ENCODE results near the gene COQ9. TPM values are rescaled to one million over a fixed set of nuclear protein-coding genes. Genes with fewer than 3 reads are reported as not detected.

Gene COQ9
- total RNA-seq, 2 donors from 2014 or later: 107 to 117 TPM

DNA sequence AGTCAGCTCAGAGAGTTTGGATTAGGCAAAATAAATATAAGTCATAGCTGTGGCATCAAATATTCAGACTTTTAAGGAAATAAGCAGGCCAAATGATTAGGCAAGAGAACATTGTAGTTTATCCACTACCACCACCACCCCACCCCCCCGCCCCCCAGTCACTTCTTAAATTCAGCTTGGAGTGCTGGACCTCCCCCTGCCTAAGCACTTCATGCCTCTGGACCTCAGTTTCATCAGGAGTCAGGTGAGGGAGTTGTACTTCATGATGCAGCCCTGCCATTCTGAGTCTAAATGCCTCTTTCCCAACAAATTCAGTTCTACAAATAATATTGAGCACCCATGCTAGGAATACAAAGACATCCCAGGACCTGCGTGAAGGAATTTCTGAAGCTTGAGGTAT, 17.2 kb downstream of the COQ9 start:
- ATAC-seq (no peak), DNase-seq (no peak)
- intact Hi-C loops (cut with DNase I, micrococcal nuclease): no loop called here

DNA sequence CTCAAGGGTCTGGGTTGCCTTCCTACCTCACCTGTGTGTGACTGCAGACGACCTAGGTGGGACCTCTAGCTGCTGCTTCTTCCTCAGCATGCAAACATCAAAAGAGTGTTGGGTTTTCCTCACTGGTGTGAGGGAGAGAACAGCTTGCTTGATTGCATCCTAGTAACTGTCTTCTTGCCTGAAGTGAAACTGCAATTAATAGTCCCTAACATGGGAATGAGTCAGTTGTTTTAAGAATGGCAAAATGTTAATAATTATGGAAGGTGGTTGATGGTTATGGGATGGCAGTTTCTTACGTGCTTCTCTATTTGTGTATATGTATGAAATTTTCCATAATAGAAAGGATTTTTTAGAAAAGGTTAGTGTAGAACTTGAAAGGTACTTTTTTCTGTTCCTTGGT, 21.1 kb downstream of the COQ9 start:
- intact Hi-C loops (cut with DNase I, micrococcal nuclease): no loop called here
- DNase-seq (no peak), ATAC-seq (no peak)

DNA sequence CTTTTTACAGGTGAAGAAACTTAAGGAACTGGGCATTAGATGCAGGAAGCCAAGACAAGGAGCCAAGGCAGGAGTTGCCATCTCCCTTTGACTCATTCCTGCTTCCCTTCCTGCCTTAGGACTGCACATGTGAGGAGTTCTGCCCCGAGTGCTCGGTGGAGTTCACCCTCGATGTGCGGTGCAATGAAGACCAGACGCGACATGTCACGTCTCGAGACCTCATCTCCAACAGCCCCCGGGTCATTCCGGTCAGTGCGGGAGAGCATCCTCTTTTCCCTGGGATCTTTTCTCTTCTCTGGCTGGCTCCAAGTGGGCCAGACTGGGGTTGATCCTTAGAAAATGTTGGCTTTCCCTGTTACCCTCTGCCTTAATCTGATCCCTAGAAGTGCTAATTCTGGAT, 21.8 kb downstream of the COQ9 start:
- intact Hi-C loops (cut with DNase I, micrococcal nuclease): no loop called here
- DNase-seq (no peak), ATAC-seq (no peak)

DNA sequence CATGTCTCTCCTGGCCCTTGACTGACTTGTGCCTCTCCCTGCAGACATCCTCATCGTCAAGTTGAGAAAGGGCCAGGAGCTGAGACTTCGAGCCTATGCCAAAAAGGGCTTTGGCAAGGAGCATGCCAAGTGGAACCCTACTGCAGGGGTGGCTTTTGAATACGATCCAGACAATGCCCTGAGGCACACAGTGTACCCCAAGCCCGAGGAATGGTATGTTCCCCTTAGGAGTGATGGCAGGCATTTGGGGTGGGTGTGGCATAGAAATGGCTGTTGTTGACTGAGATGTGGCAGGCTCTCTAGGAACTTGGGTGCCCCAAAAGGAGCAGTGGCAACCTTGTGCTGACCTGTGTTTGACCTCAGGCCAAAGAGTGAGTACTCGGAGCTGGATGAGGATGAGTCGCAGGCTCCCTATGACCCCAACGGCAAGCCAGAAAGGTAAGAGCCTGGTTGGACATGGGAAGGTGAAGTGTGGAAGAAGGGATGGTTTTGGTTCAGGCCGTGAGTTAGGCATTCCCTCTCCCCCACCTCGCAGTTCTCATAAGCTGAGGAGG, 22.7 kb downstream of the COQ9 start:
- intact Hi-C loops (cut with DNase I, micrococcal nuclease): no loop called here

DNA sequence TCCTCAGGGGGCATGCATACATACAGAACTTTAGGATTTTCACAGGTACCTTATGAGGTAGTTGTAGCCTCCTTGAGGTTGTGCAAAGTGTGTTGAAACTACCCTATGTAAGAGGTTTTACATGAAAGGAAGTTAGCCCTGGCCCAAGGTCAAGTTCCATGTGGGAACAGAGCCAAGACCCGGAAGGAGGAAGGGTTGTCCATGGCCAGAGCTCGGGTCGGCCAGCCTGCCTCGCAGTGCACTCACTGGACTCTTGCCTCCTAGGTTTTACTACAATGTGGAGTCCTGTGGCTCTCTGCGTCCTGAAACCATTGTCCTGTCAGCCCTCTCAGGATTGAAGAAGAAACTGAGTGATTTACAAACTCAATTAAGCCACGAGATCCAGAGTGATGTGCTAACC, 23.4 kb downstream of the COQ9 start:
- intact Hi-C loops (cut with DNase I, micrococcal nuclease): no loop called here
- DNase-seq: peak; percentile 71 to 75
- ATAC-seq: peak; percentile 77

More for the DNA sequence above, 22.7 kb downstream of the COQ9 start:
- ATAC-seq: no peak
- no peak for DNase-seq

DNA sequence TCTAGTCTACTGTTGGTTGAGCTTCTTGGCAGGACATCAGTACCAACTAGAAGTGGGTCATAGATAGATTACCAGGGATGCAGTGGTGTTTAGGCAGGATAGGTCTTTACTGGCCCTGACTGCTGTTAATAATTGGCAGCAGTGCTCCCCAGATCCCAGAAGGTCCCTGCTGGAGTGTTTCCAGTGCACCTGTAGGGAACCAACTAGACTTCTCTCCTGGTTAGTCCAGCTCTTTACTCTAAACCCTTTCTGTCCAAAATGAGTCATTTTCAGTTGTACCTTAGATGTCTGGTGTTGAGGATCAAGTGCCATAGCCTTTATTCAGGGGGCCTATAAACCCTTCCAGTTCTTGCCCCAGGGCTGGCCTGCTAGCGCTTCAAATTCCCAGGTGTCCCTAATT, 23.9 kb downstream of the COQ9 start:
- DNase-seq (no peak), ATAC-seq (peak; percentile 1)
- intact Hi-C loops (cut with DNase I, micrococcal nuclease): no loop called here

DNA sequence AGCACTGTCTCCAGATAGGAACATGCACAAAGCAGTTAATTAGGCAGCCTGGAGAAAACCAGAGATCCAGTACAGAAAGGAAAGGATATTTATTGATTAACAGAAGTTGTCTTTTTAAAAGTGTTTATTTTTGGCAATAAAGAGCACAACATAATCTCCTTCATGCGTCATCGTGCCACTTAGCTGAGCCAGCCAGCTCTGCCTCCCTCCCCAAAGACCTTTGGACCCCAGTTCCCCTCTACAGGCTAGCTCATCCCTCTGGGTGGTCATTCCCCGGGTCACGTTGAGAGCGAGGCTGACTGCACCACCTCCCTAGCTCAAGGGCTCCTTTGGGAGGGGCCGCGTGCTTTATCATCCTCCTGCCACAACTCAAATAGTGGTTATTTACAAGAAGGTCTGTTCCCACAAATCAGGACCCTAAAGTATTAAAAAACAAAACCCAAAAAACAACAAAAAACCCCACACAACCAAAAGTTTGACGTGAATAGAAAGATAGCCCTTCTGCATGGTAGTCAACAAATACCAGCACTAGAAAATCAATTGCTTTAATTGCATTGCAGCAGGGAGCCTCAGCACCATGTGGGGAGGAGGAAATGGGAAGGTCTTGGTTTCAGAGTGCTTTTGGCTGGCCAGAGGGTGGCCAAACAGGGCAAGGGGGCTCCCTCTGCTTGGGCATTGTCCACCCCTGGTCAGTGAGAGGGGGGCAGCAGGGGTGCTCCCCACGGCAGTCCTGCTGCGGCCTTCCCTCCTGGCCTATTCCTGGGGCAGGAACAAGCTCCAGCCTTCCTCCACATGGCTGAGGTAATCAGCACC, 24.8 kb downstream of the COQ9 start:
- intact Hi-C loops (cut with DNase I, micrococcal nuclease): no loop called here
- peak; percentile 76 for ATAC-seq
- peak; percentile 62 to 78 for DNase-seq

DNA sequence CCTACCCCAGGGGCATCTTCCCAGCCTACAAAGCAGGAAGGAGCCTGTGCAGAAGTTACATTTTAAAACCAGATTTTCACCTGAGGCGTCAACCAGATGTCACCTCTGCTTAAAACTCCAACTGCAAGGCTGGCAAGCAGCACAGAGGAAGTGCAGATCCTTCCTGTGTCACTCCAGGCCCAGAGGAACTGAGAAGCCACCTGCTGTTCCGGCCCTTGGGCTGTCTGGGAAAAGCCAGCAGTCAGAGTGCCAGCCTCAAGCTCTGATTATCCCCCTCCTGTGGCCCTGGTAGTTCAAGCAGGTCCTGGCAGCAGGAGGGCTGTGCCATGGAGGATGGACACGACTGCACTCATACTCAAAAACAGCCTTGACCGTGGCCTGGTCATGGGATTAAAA, 25.4 kb downstream of the COQ9 start:
- DNase-seq (no peak), ATAC-seq (peak; percentile 2)
- intact Hi-C loops (cut with DNase I, micrococcal nuclease): no loop called here

DNA sequence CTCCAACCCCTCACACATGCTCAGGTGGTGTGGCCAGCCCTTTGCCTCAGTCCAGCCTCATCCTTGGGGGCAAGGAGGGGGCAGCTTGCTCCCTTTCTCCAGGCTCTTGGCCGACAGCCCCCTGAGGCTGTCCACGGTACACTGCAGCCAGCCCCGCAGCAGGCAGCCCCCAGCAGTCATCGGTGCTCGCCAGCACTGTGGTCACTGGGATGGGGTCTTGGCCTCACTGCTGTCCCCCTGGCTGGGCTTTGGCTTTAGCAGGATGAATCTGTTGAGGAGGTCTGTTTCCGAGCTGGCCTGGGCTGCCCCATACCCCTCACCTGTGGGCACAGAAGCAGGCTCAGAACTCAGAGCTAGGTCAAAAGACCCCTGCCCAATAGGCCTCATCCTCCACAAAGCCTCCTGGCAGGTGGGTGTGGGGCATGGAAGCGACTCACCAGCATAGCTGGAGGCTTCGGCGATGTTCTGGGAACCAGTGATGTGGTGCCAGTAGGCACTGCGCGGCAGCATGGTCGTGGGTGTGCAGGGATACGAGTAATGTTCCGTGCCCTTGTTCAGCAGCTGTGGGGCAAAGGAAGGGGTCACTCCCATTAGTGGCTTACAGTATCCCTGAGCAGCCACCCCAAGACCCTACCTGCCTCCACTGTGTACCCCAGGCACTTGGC, 26.0 kb downstream of the COQ9 start:
- intact Hi-C loops (cut with DNase I, micrococcal nuclease): no loop called here
- ATAC-seq: no peak

DNA sequence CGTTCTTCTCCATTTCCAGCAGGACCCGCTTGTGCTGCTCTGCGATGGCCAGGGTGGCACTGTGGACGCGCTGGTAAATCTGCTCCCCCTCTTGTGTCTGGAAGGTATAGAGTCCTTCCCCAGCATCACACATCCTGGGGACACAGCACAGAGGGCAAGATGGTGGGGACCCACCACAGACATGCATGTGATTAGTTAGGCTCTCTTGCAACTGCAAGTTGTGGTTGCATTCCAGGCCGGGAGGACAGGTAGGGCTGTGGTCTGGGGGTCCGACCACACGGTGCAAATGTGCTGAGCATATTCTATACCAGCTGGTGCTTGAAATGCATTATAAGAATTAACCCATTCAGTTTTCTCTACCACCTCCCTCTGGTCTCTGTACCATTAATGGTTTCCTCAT, 26.6 kb downstream of the COQ9 start:
- intact Hi-C loops (cut with DNase I, micrococcal nuclease): no loop called here
- ATAC-seq (no peak), DNase-seq (no peak)

More for the DNA sequence above, 26.0 kb downstream of the COQ9 start:
- DNase-seq: no peak

DNA sequence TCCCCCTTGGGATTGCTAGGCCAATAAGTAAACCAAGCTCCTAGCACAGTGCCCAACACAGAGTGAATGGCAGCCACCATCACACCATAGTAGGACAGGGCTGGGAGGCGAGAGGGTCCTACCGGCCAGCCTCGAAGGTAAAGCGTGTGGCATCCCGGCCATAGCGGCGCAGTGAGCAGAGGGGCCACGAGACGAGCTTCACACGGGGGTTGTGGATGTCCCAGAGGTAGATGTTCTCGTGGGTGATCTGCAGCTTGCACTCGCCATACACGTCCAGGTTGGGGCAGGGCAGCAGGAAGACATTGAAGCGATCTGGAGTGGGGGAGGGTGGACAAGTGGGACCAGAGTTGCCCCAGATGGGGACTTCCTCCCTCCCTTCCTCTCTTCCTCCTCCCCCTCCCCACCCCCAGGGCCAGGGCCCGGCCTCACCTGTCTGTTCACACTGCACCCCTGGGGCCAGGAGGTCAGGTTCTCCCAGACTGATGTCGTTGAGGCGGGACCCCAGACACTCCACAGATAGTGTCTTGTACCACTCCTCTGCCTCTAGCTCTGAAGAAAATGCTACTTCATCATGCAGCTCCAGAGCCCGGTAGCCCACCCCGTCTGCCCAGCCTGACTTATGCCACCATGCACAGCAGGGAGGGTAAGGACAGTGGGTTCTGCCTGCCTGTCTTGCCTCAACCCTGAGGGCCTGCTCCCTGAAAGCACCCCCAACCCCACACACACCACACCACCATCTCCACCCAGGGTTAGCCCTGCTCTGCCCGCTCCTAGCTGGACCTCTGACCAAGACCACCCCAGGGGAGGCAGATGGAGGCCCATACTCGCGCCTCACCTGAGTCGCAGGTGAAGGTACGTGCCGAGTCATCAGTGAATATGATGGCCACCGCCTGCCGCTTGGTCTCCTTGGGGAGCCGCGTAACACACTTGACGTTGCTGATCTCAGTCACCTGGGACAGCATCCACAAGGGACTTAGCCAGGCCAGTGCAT, 27.7 kb downstream of the COQ9 start:
- intact Hi-C loops (cut with DNase I, micrococcal nuclease): no loop called here
- DNase-seq: no peak

DNA sequence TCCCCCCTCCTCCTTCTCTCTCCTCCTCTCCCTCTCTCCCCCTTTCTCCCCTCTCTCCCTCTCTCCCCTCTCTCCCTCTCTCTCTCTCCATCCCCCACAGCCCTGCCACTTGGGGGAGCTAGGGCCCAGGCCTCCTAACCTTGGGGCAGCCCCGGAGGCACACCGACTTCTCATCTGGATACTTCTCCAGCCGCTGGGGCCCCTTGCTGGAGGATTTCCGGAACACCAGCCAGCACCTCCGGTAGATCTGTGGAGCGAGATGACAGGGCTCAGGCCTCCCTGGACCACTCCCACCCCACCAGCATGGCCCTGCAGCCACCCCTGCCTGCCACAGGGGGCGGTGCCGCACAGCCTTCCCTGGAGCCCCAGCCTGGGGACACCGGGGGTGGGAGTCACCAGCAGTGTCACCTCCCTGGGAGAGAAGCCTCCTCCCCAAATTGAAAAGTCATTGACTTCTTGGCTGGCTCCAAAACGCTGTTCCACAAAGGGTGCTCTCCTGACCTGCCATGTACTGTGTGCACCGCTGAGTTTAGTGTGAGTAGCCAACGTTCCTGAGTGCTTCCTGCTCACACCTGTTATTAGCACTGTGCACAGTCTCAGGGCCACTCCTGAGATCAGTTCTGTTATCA, 28.5 kb downstream of the COQ9 start:
- ATAC-seq: no peak
- intact Hi-C loops (cut with DNase I, micrococcal nuclease): no loop called here
- peak in 1 of 2 donors; percentile 54 for DNase-seq

More for the DNA sequence above, 27.7 kb downstream of the COQ9 start:
- ATAC-seq: no peak

DNA sequence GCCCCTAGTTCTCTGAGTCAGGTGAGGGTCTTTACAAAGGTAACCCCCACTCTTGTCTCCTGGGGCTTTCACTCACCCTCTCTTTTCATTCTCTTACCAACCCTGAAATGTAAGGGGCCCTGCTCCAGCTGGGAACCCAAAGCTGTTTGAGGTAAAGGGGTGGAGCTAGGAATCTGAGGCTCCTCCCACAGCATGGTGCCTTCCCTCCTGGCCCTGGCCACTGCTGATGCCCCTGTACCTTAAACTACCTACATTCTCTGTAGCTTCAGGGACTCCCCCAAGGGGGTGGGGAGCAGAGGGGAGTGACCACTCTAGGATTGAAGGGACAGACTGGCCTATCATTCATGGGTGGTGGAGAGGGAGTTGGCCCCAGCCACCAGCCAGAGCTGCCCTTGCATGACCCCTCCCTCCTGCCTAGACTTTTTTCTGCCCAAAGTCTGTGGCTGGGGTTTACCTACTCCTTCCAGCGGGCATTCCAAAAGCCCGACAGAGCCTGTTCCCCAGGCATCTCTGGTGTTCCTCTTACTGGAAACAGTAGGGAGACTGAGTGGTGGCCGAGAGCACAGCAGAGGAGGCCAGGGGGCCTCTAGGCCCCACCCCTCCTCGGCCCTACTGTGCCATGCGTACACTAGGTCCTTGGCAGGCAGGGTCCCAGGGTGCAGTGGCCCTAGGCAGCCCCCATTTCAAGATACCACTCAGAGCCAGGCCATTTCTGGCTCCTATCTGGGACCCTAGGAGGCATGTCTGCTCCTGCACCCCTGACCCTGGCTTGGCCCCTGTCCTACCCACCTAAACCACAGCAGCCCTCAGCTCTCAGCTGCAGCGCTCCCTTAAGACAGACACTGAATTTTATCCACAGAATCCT, 29.5 kb downstream of the COQ9 start:
- DNase-seq (no peak), ATAC-seq (no peak)
- intact Hi-C loops (cut with DNase I, micrococcal nuclease): no loop called here

DNA sequence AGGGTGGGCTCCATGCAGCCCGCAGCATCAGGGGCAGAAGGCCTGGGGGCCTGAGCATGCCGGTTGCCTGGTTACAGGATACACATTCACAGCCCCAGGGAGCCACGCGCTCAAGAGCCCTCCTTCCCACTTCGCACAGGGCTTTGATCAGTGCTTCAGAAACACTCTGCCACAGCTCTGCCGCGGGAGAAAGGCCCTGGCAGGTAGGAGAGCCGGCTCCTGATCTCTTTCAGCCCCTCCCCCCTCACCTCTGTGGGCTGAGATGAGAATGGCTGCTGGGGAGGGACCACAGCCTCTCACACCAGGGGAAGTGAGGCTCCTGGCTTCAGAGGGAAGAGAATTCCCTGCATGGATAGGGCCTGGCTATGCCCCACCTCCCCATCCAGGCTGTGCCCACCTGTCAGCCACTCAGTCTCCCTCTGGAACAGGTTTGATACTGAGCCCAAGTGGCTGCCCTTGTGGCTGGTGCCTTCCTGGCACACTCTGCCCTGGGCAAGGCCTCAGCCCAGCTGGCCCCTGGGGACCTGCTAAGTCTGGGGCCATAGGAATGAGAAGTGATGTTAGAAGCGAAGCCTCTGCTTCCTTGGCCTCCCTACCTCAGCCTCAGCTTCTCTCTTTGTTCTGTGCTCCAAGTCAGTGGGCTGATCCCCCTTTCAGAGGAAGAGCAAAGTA, 30.4 kb downstream of the COQ9 start:
- no peak for ATAC-seq
- intact Hi-C loops (cut with DNase I, micrococcal nuclease): no loop called here
- DNase-seq: no peak

DNA sequence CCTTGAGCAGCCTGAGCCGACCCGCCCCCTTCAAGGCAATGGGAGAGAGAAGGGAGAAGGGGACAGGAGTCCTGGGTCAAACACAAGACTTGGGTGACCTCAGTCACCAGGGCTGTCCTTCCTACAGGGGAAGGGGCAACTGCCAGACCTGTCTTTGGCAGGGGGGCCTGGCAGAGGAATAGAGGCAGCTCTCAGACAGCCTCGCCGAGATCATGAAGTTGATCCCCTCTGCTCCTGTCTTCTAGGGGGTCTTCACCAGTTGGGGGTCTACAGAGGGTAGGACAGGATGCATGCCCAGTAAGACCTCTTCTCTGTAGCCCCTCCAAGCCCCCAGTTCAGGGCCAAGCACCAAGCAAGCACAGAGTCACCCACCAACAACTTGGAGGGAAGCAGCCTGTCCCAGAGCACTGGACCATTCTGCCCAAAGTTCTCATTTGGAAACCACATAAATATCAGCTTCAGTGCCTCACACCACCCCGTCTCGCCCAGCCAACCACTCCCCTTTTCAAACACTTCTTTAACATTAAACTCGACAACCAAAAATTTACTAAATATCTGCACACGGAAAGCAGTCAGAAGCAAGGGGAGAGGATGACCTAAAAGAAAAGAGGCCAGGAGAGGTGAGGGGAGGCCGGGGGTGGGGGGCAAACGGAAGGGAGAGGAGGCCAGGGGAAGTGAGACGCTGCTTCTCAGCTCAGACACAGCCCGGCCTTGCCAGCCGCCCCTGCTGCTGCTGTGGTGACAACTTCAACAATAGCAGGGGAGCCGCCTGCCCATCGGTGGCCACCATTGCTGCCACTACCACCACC, 31.3 kb downstream of the COQ9 start:
- intact Hi-C loops (cut with DNase I, micrococcal nuclease): no loop called here
- no peak for DNase-seq
- ATAC-seq: no peak

DNA sequence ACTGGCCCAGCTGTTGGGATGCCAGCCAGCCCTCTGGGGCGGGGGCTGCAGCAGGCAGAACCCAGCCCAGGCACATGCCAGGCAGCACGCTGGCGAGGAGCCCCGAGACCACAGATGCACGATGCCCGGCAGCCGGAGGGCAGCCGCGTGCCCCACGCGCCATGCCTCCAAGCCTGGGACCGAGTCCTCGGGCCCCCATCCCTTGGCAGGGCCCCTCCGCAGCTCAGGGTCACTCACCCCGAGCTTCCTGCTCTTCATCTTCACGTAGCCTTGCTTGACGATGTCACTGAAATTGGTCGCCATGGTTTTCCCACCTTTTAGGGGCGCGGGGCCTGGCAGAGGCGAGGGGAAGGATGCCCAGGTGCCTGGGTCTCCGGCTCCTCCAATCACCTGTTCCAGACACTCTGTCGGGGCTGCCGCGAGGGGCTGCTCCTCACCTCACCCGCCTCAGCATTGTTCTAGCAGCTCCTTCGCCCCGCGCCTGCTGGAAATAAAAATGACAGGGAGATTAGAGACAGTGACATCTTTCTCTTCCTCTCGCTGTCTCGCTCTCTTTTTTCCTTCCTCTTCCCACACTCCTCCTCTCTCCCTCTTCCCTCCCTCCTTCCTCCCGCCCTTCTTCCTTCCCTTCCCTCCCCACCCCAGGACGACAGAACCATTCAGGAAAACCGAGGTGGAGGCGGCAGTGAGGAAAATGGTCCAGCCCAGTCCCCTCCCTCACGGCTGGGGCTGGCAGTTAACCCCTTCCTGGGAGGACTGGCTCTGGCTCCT, 32.1 kb downstream of the COQ9 start:
- peak; percentile 76 to 84 for DNase-seq
- intact Hi-C loops (cut with DNase I, micrococcal nuclease): no loop called here
- peak; percentile 79 for ATAC-seq
